NCI-H187 treated with DMSO at 0.1 percent for 48 hours (cell line): ENCODE measurements around the gene MIP.
A peak's percentile ranks its signal among the peaks of the same experiment; 100 is the strongest.
"Not testable (repeated sequence)": the region's sequence is repeated elsewhere in the genome, so short reads cannot be mapped to it uniquely, and the experiment has no call there.

Source experiments
- DNase-seq: peaks from one replicate; lab custom pipeline; 2025; lab: John Stamatoyannopoulos, UW

Gene MIP

DNA sequence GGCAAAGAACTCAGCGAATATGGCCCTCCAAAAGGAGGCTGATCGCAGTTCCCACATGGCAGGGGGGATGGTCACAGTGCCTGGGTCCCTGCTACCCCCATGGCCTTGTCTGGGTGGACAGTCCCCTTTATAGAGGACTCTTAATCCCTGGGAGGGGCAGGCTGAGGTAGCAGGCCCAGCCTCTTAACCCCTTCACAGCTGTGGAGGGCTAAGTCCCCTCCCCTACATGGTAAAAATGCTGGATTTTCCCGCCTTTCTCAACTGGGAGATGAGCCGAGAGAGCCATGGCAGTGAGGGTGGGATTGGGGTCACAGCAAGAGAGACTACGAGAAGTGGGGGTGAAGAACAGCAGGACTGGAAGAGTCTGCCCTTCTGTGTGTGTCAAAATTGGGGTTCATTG, at the start of gene MIP:
TSS of gene MIP (minus strand) at position 101 of the 400 bp plus-strand sequence. CDS start at position 57, 44 bp downstream.
- DNase-seq, result no peak

GRCh38 chr12:56499879-56500278, 45.4 kb upstream of the MIP start:
- DNase-seq, result not testable (repeated sequence)

GRCh38 chr12:56499452-56499851, 45.0 kb upstream of the MIP start:
- not testable (repeated sequence) for DNase-seq

DNA sequence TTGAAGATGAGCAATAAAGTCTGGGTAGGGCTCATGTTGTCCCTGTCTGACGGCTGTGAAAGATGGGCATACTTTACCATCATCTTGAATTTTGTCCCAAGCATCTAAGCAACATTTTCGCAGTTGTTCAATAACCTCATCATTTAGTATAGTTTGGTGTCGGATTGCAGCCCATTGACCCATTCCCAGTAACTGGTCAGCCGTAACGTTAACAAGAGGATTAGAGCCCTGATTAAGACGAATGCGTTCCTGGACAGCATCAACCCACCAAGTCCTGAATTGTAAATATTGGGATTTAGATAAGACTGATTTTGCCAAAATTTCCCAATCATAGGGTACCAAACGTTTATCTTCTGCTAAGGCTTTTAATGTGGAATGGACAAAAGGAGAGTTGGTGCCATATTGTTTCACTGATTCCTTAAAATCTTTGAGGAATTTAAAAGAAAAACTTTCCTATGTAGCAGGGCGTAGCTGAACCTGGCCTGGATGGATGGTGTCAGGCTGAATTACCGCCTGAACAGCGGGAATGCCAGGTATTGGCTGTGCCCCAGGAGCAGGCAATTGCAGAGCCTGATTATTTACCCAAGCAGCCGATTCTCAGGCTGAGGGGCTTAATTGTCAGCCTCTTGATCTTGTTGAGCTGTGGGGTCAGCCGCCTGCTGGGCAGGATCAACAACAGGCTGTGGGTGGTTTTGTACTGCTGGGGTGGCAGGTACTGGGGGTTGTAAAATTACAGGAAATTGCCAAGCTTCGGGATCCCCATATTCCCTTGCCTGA, 43.9 kb upstream of the MIP start:
- not testable (repeated sequence) for DNase-seq

DNA sequence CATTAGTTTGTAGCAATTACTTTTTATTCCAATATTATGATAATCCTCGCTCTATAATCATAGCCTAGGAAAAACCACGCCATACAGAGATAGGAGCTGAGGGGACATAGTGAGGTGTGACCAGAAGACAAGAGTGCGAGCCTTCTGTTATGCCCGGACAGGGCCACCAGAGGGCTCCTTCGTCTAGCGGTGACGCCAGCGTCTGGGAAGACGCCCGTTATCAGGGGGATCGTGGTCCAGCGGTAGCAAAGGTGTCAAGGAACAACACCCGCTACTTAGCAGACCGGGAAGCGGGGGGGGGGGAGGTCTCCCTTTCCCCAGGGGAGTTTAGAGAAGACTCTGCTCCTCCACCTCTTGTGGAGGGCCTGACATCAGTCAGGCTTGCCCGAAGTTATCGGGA, 42.2 kb upstream of the MIP start:
- not testable (repeated sequence) for DNase-seq

DNA sequence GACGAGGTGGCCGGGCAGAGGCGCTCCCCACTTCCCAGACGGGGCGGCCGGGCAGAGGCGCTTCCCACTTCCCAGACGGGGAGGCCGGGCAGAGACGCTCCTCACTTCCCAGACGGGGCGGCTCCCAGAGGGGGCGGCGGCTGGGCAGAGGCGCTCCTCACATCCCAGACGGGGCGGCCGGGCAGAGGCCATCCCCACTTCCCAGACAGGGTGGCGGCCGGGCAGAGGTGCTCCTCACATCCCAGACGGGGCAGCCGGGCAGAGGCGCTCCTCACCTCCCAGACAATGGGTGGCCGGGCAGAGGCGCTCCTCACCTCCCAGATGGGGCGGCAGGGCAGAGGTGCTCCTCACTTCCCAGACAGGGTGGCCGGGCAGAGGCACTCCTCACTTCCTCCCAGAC, 40.0 kb upstream of the MIP start:
- DNase-seq, result not testable (repeated sequence)

GRCh38 chr12:56494106-56494415, 39.6 kb upstream of the MIP start:
- DNase-seq, result not testable (repeated sequence)

GRCh38 chr12:56493409-56494105, 39.1 kb upstream of the MIP start:
- DNase-seq, result not testable (repeated sequence)

DNA sequence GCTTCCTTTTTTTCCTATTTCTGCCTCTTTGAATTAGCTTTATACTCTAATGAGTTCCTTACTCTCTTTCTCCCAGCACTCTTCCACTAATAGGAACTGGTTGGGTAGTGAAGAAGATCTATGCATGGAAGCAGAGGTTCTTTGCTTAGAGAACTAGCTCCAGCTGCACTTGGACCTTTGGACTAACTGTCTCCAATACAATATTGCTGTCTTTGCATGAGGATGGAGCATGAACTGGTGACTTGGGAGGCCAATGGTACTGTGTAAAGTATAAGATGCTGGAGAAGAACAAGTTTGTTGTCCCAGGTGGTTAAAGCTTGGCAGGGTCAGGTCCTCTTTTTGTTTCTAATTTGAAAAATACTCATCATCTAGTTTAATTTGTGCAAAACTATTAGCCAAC, 35.9 kb upstream of the MIP start:
- no peak for DNase-seq

DNA sequence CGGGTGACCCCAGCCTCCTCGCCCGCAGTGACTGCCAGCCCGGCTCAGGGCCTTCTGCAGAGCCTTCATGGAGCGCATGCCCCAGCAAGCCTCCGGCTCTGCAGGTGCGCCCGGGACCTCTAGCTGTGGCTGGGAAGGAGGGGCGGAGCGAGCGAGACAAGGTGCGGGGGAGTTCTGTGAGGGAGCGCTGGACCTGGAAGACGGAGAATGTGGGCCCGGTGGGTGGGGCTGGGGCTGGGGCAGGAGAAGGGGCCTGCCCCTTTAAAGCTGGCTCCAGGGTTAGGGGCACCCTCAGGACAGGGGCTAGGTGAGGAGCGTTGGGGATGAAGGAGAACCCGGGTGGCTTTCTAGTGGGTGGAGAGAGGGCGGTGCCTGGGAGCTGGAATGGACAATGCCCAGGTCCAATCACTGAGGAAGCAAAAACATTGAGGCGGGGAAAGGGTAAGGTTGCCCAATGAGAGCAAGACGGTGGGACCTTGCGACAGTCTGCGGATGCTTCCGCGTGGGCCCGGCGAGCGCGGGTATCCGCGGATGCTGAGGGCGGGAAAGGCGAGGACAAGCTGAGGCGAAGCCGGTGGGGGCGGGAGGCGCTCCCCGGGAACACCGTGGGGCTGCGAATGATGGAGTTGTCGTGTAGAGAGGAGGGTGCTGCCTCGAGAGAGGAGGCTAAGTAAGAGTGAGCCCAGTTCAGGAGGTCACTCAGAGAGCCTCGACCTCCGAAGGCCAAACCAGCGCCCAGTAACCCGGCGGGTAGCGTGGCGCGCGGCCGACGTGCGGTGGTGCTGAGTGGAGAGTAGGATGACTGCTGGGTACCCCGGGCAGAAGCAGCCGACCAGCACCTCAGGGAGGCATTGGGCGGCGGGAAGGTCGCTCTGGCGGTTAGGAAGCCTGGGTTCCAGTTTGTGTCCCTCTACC, 33.8 kb upstream of the MIP start, which contains the start of gene GLS2:
TSS of gene GLS2 (minus strand) at position 121 of the 915 bp plus-strand sequence. CDS start at position 78, 43 bp downstream.
- DNase-seq, result peak; percentile 89

GRCh38 chr12:56487448-56488040, 33.1 kb upstream of the MIP start:
- no peak for DNase-seq

DNA sequence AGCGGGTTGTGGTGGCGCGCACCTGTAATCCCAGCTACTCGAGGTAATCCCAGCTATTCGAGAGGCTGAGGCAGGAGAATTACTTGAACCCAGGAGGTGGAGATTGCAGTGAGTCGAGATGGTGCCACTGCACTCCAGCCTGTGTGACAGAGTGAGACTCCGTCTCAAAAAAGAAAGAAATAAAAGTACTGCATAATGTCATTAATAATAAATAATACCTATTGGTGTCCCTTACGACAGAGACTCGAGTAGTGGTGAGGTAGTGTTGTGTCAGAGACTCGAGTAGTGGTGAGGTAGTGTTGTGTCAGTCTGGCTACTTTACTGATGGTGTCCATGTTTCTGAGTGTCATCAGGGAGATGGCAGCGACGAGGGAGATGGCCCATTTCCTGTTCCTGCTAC, 32.2 kb upstream of the MIP start:
- no peak for DNase-seq

DNA sequence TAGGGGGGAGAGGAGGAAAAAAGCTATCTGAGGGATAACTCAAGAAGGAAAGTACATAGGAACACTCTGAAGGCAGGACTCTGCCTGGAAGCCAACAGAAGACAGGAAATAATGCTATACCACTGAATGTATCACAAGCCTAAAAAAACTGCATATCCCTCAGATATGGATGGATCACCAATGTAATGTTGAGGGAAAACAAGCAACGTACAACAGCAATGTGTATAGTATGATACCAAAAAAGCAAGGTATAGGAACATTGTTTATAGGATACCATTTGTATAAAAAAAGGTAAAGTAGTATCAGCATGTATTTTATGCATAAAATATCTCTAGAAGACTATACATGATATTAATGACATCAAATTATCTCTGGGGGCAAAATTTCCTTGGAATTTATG, 30.1 kb upstream of the MIP start:
- DNase-seq, result no peak

DNA sequence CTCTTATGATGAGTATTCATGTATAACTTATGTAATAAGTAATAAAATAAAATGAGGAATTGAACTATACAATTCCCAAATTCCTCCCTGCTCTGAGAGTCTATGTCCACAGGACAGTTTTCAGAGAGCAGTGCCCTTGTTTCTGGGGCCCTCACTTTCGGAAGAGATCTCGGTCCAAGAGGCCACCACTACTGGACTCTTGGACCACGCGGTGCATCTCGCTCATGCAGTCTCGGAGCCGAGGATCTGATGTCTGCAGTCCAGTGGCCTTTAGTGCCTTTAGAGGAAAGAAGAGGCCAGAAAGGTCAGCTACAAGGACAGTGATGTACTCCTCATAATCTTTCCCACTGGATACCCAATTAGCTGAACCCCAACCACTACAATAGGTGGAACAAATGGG, 25.2 kb upstream of the MIP start:
- DNase-seq, result no peak

DNA sequence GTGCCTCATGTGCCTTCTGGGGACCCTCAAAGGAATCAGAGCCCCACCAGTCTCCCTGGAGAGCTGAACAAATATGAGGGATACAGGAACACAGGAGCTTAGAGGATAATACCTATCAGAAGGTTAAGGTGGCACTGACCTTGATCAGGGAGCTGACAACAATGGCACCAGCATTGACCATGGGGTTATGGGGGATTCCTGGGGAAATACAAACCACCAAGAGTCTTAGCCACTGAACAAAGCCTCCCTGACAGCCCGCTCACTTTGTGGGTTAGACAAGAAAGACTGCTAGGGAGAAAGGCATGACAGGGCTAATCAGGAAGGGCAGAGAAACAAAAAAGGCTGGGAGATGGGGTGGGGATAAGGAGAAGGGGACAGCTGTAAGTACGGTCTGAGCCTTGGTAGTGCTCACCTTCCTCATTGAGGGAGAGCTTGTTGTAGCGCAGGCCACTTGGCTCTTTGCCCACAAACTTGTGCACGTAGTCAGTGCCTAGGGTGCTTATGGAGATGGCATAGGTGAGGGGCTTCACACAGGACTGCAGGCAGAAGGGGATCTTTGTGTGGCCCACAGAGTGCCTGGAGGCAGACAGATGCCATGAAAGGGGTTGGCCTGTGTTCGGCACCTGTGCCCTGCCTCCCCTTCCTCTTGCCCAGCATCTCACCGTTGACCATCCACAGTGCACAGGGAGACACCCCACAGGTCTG, 23.2 kb upstream of the MIP start:
- no peak for DNase-seq

DNA sequence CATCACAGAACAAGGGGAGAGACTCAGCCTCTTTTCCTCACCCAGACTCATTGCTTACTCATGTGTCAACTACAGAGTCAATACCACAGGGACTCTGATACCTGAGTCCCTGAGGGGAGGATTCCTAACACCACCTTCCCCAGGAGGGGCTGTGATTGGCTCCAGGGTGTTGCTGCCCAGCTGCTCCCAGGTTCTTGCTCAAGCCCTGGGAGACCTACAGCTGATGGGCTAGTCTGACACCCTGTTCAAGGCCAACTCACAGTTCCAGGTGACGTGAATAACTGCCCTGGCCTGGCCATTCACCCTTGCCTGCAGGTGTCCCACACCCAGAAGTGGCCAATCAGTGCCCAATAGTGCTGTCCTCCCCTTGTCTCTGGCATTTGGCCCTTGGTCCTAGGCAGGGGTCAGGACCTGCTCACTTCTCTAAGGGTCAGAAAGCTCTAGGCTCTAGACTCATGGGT, 22.5 kb upstream of the MIP start:
- no peak for DNase-seq

DNA sequence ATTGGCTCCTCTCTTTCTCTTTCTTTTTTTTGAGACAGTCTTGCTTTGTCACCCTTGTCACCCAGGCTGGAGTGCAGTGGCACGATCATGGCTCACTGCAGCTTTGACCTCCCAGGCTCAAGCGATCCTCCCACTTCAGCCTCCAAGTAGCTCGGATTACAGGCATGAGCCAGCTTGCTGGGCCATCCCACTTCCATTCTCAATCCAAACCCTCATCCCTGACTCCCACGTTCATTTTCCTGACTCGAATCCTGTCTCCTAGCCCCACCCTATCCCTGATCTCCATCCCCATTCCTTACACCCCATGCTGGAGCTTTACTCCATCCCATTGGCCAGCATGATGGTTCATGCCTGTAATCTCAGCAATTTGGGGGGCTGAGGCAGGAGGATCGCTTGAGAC, 21.7 kb upstream of the MIP start:
- DNase-seq, result no peak

GRCh38 chr12:56474389-56474788, 19.9 kb upstream of the MIP start:
- DNase-seq, result no peak

DNA sequence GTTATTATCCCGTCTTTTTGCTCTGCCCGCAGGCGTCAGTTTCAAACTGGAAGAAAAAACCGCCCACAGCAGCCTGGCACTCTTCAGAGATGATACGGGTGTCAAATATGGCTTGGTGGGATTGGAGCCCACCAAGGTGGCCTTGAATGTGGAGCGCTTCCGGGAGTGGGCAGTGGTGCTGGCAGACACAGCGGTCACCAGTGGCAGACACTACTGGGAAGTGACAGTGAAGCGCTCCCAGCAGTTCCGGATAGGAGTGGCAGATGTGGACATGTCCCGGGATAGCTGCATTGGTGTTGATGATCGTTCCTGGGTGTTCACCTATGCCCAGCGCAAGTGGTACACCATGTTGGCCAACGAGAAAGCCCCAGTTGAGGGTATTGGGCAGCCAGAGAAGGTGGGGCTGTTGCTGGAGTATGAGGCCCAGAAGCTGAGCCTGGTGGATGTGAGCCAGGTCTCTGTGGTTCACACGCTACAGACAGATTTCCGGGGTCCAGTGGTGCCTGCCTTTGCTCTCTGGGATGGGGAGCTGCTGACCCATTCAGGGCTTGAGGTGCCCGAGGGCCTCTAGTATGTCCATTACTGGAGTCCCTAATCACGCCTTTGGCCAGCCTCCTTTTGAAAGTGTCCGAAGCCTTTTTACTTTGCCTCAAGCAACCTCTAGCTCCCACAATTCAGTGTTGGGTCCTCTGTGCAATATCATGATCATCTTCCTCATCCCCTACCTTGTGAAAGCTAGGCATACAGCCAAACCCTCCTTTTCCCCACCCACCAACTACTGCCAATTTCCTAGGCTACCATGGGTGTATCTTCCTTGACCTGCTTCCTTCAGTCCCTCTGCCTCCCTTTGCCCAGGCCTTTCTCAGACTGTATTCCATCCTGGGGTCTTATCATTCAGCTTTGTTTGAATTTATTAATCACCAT, 14.8 kb upstream of the MIP start:
- DNase-seq, result no peak
